Effector memory CD4-positive, alpha-beta T cell (primary cell): ENCODE results near the gene TBC1D10B.

Source experiments
- DNase-seq, 3 donors: peaks; one replicate each; pipeline ENCODE4 v3.0.0-alpha.2; 2020
- H3K27ac ChIP-seq: 2 replicates; pipeline ENCODE4 v1.7.0; 2013; ENCODE audit warnings: mild to moderate bottlenecking, low read length, moderate library complexity; ENCODE audit not compliant: insufficient read depth, poor library complexity, severe bottlenecking
- H3K27me3 ChIP-seq: replicated peaks from 2 replicates; pipeline ENCODE4 v1.7.0; 2013; ENCODE audit warnings: mild to moderate bottlenecking, low read length; ENCODE audit not compliant: insufficient read depth, control insufficient read depth, poor library complexity, severe bottlenecking
- H3K36me3 ChIP-seq: 2 replicates; pipeline ENCODE4 v1.7.0; 2013; ENCODE audit warnings: mild to moderate bottlenecking, low read length, moderate library complexity; ENCODE audit not compliant: control insufficient read depth, insufficient read depth
- H3K4me1 ChIP-seq: 2 replicates; pipeline ENCODE4 v1.7.0; 2013; ENCODE audit warnings: low read length, mild to moderate bottlenecking; ENCODE audit not compliant: control insufficient read depth, insufficient read depth, poor library complexity, severe bottlenecking
- H3K4me3 ChIP-seq: 2 replicates; pipeline ENCODE4 v1.7.0; 2013; ENCODE audit warnings: low read length, low read depth, mild to moderate bottlenecking; ENCODE audit not compliant: insufficient read depth, poor library complexity, severe bottlenecking
- H3K9me3 ChIP-seq: 2 replicates; pipeline ENCODE4 v1.7.0; 2013; ENCODE audit warnings: mild to moderate bottlenecking, low read length, moderate library complexity; ENCODE audit not compliant: control insufficient read depth

Gene TBC1D10B

GRCh38 chr16:30361180-30361579, 9.1 kb downstream of the TBC1D10B start:
- DNase-seq = no peak
- Histone ChIP-seq H3K4me3 (no peak overlapping the region), H3K4me1 (peaks cover 4% of the 10 kb centered on the region), H3K36me3 (peaks cover 50% of the 10 kb centered on the region), H3K27ac (no peak overlapping the region), H3K27me3 (no peaks in the 10 kb centered on the region), H3K9me3 (no peaks in the 10 kb centered on the region)

GRCh38 chr16:30359871-30360170, 10.5 kb downstream of the TBC1D10B start:
- H3K4me3 ChIP-seq = no peak overlapping the region
- no peak overlapping the region for H3K27ac ChIP-seq
- H3K27me3 ChIP-seq = no peaks in the 10 kb centered on the region
- H3K36me3 ChIP-seq = peaks cover 41% of the 10 kb centered on the region
- no peak for DNase-seq
- H3K4me1 ChIP-seq = peaks cover 12% of the 10 kb centered on the region
- H3K9me3 ChIP-seq = no peaks in the 10 kb centered on the region

- no peak for DNase-seq
- Histone ChIP-seq H3K4me3 (no peak overlapping the region), H3K4me1 (peaks cover 17% of the 10 kb centered on the region), H3K36me3 (peaks cover 37% of the 10 kb centered on the region), H3K27me3 (no peaks in the 10 kb centered on the region), H3K9me3 (no peaks in the 10 kb centered on the region), H3K27ac (no peak overlapping the region)
Observed at GRCh38 chr16:30358990-30359870, 11.1 kb downstream of the TBC1D10B start.

GRCh38 chr16:30358577-30358936, 11.7 kb downstream of the TBC1D10B start:
- no peak overlapping the region for H3K4me3 ChIP-seq
- no peak for DNase-seq
- peaks cover 24% of the 10 kb centered on the region for H3K4me1 ChIP-seq
- no peaks in the 10 kb centered on the region for H3K9me3 ChIP-seq
- H3K27me3 ChIP-seq = no peaks in the 10 kb centered on the region
- no peak overlapping the region for H3K27ac ChIP-seq
- peaks cover 33% of the 10 kb centered on the region for H3K36me3 ChIP-seq

GRCh38 chr16:30357715-30358576, 12.3 kb downstream of the TBC1D10B start:
- Histone ChIP-seq H3K36me3 (peaks cover 29% of the 10 kb centered on the region), H3K9me3 (no peaks in the 10 kb centered on the region), H3K4me3 (no peak overlapping the region), H3K4me1 (peaks cover 24% of the 10 kb centered on the region), H3K27ac (peak overlapping the region; percentile 36), H3K27me3 (no peaks in the 10 kb centered on the region)
- DNase-seq = no peak

- Histone ChIP-seq H3K27ac (peak overlapping the region; percentile 36), H3K4me1 (peaks cover 24% of the 10 kb centered on the region), H3K4me3 (no peak overlapping the region), H3K36me3 (peaks cover 34% of the 10 kb centered on the region), H3K9me3 (no peaks in the 10 kb centered on the region), H3K27me3 (no peaks in the 10 kb centered on the region)
- no peak for DNase-seq
Observed at GRCh38 chr16:30357085-30357714, 13.1 kb downstream of the TBC1D10B start.

- Histone ChIP-seq H3K27me3 (no peaks in the 10 kb centered on the region), H3K9me3 (no peaks in the 10 kb centered on the region), H3K36me3 (peaks cover 39% of the 10 kb centered on the region), H3K4me1 (peaks cover 24% of the 10 kb centered on the region), H3K27ac (peak overlapping the region; percentile 88), H3K4me3 (no peak overlapping the region)
- DNase-seq = no peak
Observed at GRCh38 chr16:30356401-30357084, 13.8 kb downstream of the TBC1D10B start.

- no peaks in the 10 kb centered on the region for H3K9me3 ChIP-seq
- H3K27ac ChIP-seq = peak overlapping the region; percentile 88
- H3K4me3 ChIP-seq = peak overlapping the region; percentile 81
- H3K27me3 ChIP-seq = no peaks in the 10 kb centered on the region
- no peak for DNase-seq
- peaks cover 24% of the 10 kb centered on the region for H3K4me1 ChIP-seq
- peaks cover 45% of the 10 kb centered on the region for H3K36me3 ChIP-seq
Observed at GRCh38 chr16:30355954-30356308, 14.4 kb downstream of the TBC1D10B start.

- Histone ChIP-seq H3K27me3 (no peaks in the 10 kb centered on the region), H3K9me3 (no peaks in the 10 kb centered on the region), H3K4me1 (peaks cover 24% of the 10 kb centered on the region), H3K36me3 (peaks cover 47% of the 10 kb centered on the region), H3K27ac (peak within 1 kb of the TSS; percentile 88), H3K4me3 (peak within 1 kb of the TSS; percentile 81)
- DNase-seq = peak; percentile 80 to 86 (median 81)
Observed at GRCh38 chr16:30355144-30355953, 14.9 kb downstream of the TBC1D10B start, which contains the start of gene CD2BP2. Gene CD2BP2, minus strand, starts transcription at chr16:30355308. Its CDS starts 627 bp downstream, at chr16:30354681.
